Measurements from ENCODE around the gene SFT2D3. TPM values are rescaled to one million over a fixed set of nuclear protein-coding genes. Genes with fewer than 3 reads are reported as not detected.

The SFT2D3 gene
- polyA plus RNA-seq, 2 of the 4 experiments (the other 2 are of a cell fraction), result 4.5 to 10.4 TPM

- TF ChIP-seq CTCF (IDR thresholded peaks at IDR 0.05) (0 out of 3 replicates have a peak, but pooled peaks have one; percentile 15), HMGXB4 (CRISPR knock-in tag; IDR thresholded peaks at IDR 0.05; ENCODE audit: borderline replicate concordance) (no peak), ZSCAN20 (CRISPR knock-in tag; IDR thresholded peaks at IDR 0.05) (no peak), SMC3 (IDR thresholded peaks at IDR 0.05) (0 out of 3 replicates have a peak, but pooled peaks have one; percentile 28), MAZ (IDR thresholded peaks at IDR 0.05; ENCODE audit: borderline replicate concordance, low read depth, low read length) (no peak), ATOH8 (CRISPR knock-in tag; IDR thresholded peaks at IDR 0.05; ENCODE audit: low read depth) (0 out of 2 replicates have a peak, but pooled peaks have one; percentile 14), JUN (IDR thresholded peaks at IDR 0.05) (peak; percentile 56 to 62; a peak in 4 of 5 replicates), HOXB13 (CRISPR knock-in tag; IDR thresholded peaks at IDR 0.05; ENCODE audit: low read depth) (peak; percentile 50; the same call in 1 of the 2 replicates), CBX8 (IDR thresholded peaks at IDR 0.05) (no peak), MAX (IDR thresholded peaks at IDR 0.05) (peak; percentile 74; the same call in 1 of the 2 replicates), EHMT2 (IDR thresholded peaks at IDR 0.05; ENCODE audit: low read depth) (no peak), EP300 (IDR thresholded peaks at IDR 0.05) (no peak), CBX2 (IDR thresholded peaks at IDR 0.05; ENCODE audit: borderline replicate concordance, low read depth) (no peak), PHF8 (IDR thresholded peaks at IDR 0.05; ENCODE audit: borderline replicate concordance, low read depth) (no peak), CEBPB (IDR thresholded peaks at IDR 0.05) (no peak), BHLHE40 (IDR thresholded peaks at IDR 0.05; ENCODE audit: low read depth, low read length) (no peak)
Measured at GRCh38 chr2:127701651-127702394, 526 bp downstream of the SFT2D3 start (continued).

GRCh38 chr2:127702395-127703009, 1.2 kb downstream of the SFT2D3 start:
- Histone ChIP-seq H3K4me3 (peak overlapping the region; percentile 71), H3K27ac (peak overlapping the region; percentile 96 to 99), H3K9me3 (no peaks in the 10 kb centered on the region), H3K4me1 (peaks cover 26% of the 10 kb centered on the region), H3K4me2 (peak overlapping the region; percentile 83)
- TF ChIP-seq BHLHE40 (IDR thresholded peaks at IDR 0.05; ENCODE audit: low read depth, low read length) (no peak), POLR2AphosphoS2 (conservative IDR thresholded peaks at IDR 0.05; ENCODE audit: low read length) (0 out of 2 replicates have a peak, but pooled peaks have one; percentile 23)
- no peak for ATAC-seq
- POLR2A ChIA-PET, result interaction anchor here (0.6 to 1.9 kb wide), 4 partner anchors 10 to 189 kb away, joined by 3 to 7 read pairs (median 4); no protein-coding TSS in a partner anchor
- no peak for DNase-seq (ENCODE audit: low read depth in 1 of 2, low spot score in 1 of 2)
- WGBS (ENCODE audit: missing lambda C conversion rate), result 61% methylated on average over 19 of the region's 19 CpGs
- no peak for FAIRE-seq
- CTCF ChIA-PET, result interaction anchor here (1.2 to 1.7 kb wide), 5 partner anchors 9 to 112 kb away, joined by 3 to 7 read pairs (median 4); no protein-coding TSS in a partner anchor
